IMR-90 (cell line): ENCODE results near the gene CIZ1. TPM values are rescaled to one million over a fixed set of nuclear protein-coding genes. Genes with fewer than 3 reads are reported as not detected.

Source experiments
- ATAC-seq: fragments of 200-7000 bp; cut with Tn5 transposase; 2 replicates; pipeline ENCODE4 v1.9.1; 2020; ENCODE audit warnings: low read depth, mild to moderate bottlenecking, moderate library complexity
- BruUV-seq: library from RNA; stranded (reverse); fragments of 400-500 nt; replicated peaks from 2 replicates; lab custom pipeline; 2021; lab: Mats Ljungman, UMichigan
- CTCF ChIA-PET: fragments of 300-600 bp; formaldehyde crosslinking; extraction: SDS; loops from one replicate; lab custom pipeline; 2021; ENCODE audit warnings: antibody characterized with exemption; lab: Yijun Ruan, JAX
- POLR2A ChIA-PET: fragments of 300-600 bp; sonication (Branson Sonifier 250); formaldehyde crosslinking; loops from one replicate; lab custom pipeline; 2022; ENCODE audit warnings: antibody characterized with exemption; ENCODE audit not compliant: unreplicated experiment; lab: Charles Lee
- DNase-seq: peaks from one replicate; pipeline ENCODE4 v3.0.0; 2013
- H2AFZ ChIP-seq: replicated peaks from 2 replicates; pipeline ENCODE3; 2013; ENCODE audit warnings: low read length, mild to moderate bottlenecking; ENCODE audit not compliant: poor library complexity
- H2AK5ac ChIP-seq: 2 replicates; pipeline ENCODE4 v1.6.1; 2013; ENCODE audit warnings: low read depth, low read length, inconsistent platforms
- H2AK9ac ChIP-seq: replicated peaks from 2 replicates; pipeline ENCODE3; 2013; ENCODE audit warnings: mild to moderate bottlenecking, low read depth, low read length, moderate library complexity; ENCODE audit not compliant: poor library complexity
- H2BK120ac ChIP-seq: 2 replicates; pipeline ENCODE4 v1.6.1; 2013; ENCODE audit warnings: low read depth, low read length, inconsistent platforms
- H2BK15ac ChIP-seq: 3 replicates; pipeline ENCODE4 v1.6.1; 2013; ENCODE audit warnings: low read depth, low read length, inconsistent platforms
- H2BK20ac ChIP-seq: 2 replicates; pipeline ENCODE4 v1.6.1; 2013; ENCODE audit warnings: low read depth, mild to moderate bottlenecking, inconsistent platforms, low read length, moderate library complexity
- H2BK5ac ChIP-seq: 2 replicates; pipeline ENCODE4 v1.6.1; 2013; ENCODE audit warnings: mild to moderate bottlenecking, low read depth, low read length, inconsistent platforms; ENCODE audit not compliant: poor library complexity, severe bottlenecking
- H3K14ac ChIP-seq: replicated peaks from 2 replicates; pipeline ENCODE4 v1.6.1; 2013; ENCODE audit warnings: low read depth, low read length, inconsistent platforms
- H3K18ac ChIP-seq: 2 replicates; pipeline ENCODE4 v1.6.1; 2013; ENCODE audit warnings: low read depth, low read length, control low read depth
- H3K23ac ChIP-seq: 2 replicates; pipeline ENCODE4 v1.6.1; 2013; ENCODE audit warnings: low read depth, low read length, inconsistent platforms
- H3K27ac ChIP-seq: 2 replicates; pipeline ENCODE4 v1.5.1; 2013; ENCODE audit warnings: mild to moderate bottlenecking, control low read depth, low read length; ENCODE audit not compliant: insufficient read depth
- H3K27me3 ChIP-seq: 2 replicates; pipeline ENCODE4 v1.6.1; 2013; ENCODE audit warnings: low read length; ENCODE audit not compliant: control insufficient read depth, insufficient read depth
- H3K36me3 ChIP-seq: 2 replicates; pipeline ENCODE4 v1.6.1; 2013; ENCODE audit warnings: low read length, mixed read lengths; ENCODE audit not compliant: control insufficient read depth, insufficient read depth
- H3K4ac ChIP-seq: 2 replicates; pipeline ENCODE4 v1.6.1; 2013; ENCODE audit warnings: low read depth, low read length, inconsistent platforms
- H3K4me1 ChIP-seq: 2 replicates; pipeline ENCODE4 v1.6.1; 2013; ENCODE audit warnings: low read length, mixed read lengths; ENCODE audit not compliant: control insufficient read depth, insufficient read depth
- H3K4me2 ChIP-seq: 2 replicates; pipeline ENCODE4 v1.6.1; 2013; ENCODE audit warnings: low read depth, mild to moderate bottlenecking, control low read depth, low read length, moderate library complexity
- H3K4me3 ChIP-seq: 2 replicates; pipeline ENCODE4 v1.5.1; 2013; ENCODE audit warnings: low read depth, mild to moderate bottlenecking, control low read depth, low read length, moderate library complexity; ENCODE audit not compliant: insufficient read depth
- H3K56ac ChIP-seq: 2 replicates; pipeline ENCODE4 v1.6.1; 2013; ENCODE audit warnings: low read length, inconsistent platforms; ENCODE audit not compliant: insufficient read depth; ENCODE audit errors: extremely low read depth
- H3K79me1 ChIP-seq, 2 experiments: 2 replicates each; pipeline ENCODE4 v1.6.1; 2013; ENCODE audit warnings: low read length in 2 of 2, inconsistent platforms in 1 of 2, low read depth in 1 of 2
- H3K9ac ChIP-seq: 2 replicates; pipeline ENCODE4 v1.6.1; 2013; ENCODE audit warnings: low read depth, low read length, control low read depth
- H3K9me1 ChIP-seq: 2 replicates; pipeline ENCODE4 v1.6.1; 2013; ENCODE audit warnings: low read length, inconsistent platforms; ENCODE audit not compliant: insufficient read depth
- H3K9me3 ChIP-seq: 2 replicates; pipeline ENCODE4 v1.6.1; 2013; ENCODE audit warnings: low read length; ENCODE audit not compliant: control insufficient read depth, insufficient read depth
- H4K20me1 ChIP-seq: 2 replicates; pipeline ENCODE4 v1.6.1; 2013; ENCODE audit warnings: low read length, inconsistent platforms; ENCODE audit not compliant: insufficient read depth
- H4K5ac ChIP-seq: 2 replicates; pipeline ENCODE4 v1.6.1; 2013; ENCODE audit warnings: mild to moderate bottlenecking, low read depth, low read length, control low read depth
- H4K8ac ChIP-seq, 2 experiments: 2 replicates each; pipeline ENCODE4 v1.6.1; 2013; ENCODE audit warnings: low read depth in 2 of 2, low read length in 2 of 2, control low read depth in 1 of 2, inconsistent platforms in 1 of 2
- H4K91ac ChIP-seq: 2 replicates; pipeline ENCODE4 v1.6.1; 2013; ENCODE audit warnings: low read depth, low read length, inconsistent platforms; ENCODE audit not compliant: insufficient read depth
- ELK1 ChIP-seq: fragments of 150-350 bp; IDR thresholded peaks from 2 replicates; pipeline ENCODE4 v1.6.1; 2016; ENCODE audit warnings: low read depth, mild to moderate bottlenecking, low read length, moderate library complexity, borderline replicate concordance
- NFE2L2 ChIP-seq: fragments of 150-350 bp; IDR thresholded peaks from 2 replicates; pipeline ENCODE4 v1.6.1; 2016; ENCODE audit warnings: low read depth, mild to moderate bottlenecking, low read length
- USF2 ChIP-seq: fragments of 150-350 bp; IDR thresholded peaks from 2 replicates; pipeline ENCODE4 v1.6.1; 2017; ENCODE audit warnings: mild to moderate bottlenecking, antibody characterized with exemption, low read length, low read depth
- WGBS, 2 experiments: methylation state at CpG; one replicate each; pipeline versions ENCODE4 v1.1.5 to v1.1.7; 2013; ENCODE audit warnings: missing lambda C conversion rate in 2 of 2; ENCODE audit not compliant: insufficient read length in 1 of 2; ENCODE audit errors: extremely low coverage in 2 of 2; 5-methylcytosine and 5-hydroxymethylcytosine counted together
- dilution Hi-C: fragments of 300-500 bp; cut with HindIII; formaldehyde crosslinking; loops from one replicate; pipeline ENCODE4 v1.14.3; 2018; ENCODE audit warnings: low sequenced_read_pairs; ENCODE audit not compliant: unreplicated experiment
- in situ Hi-C: fragments of 300-500 bp; cut with MboI; formaldehyde crosslinking; loops from 3 replicates; pipeline ENCODE4 v1.14.3; 2019; ENCODE audit warnings: low sequenced_read_pairs, inconsistent platforms, mixed read lengths
- intact Hi-C: fragments of 100-400 bp; cut with micrococcal nuclease; formaldehyde crosslinking; loops from 2 replicates; pipeline ENCODE4 v1.10.0; 2022
- polyA plus RNA-seq, 3 experiments: library from polyadenylated mRNA; depleted of rRNA; stranded (reverse); fragments of >200 nt; gene quantifications; 2 replicates each; pipeline ENCODE4 v1.2.3, GENCODE V29; 2012; ENCODE audit warnings: low replicate concordance in 1 of 3
- total RNA-seq: library from RNA; depleted of rRNA; stranded (reverse); fragments of >200 nt; gene quantifications from 2 replicates; pipeline ENCODE4 v1.2.3, GENCODE V29; 2012

CIZ1 gene
- total and polyA plus RNA-seq, 2 of the 4 experiments (the other 2 are of a cell fraction): 13.8 to 51.9 TPM

GRCh38 chr9:128153060-128153946 is 38.1 kb downstream of the CIZ1 start:
- DNase-seq (no peak), ATAC-seq (no peak)
- no peak overlapping the region for H2AK5ac ChIP-seq
- POLR2A ChIA-PET: no interaction called here
- no peak overlapping the region for H2BK120ac ChIP-seq
- peaks cover 14% of the 10 kb centered on the region; the same call in 1 of the 2 replicates for H3K27me3 ChIP-seq
- no TSS peak for BruUV-seq
- no peak overlapping the region for H2BK5ac ChIP-seq
- H3K4me3 ChIP-seq: no peak overlapping the region
- dilution Hi-C loops: no loop called here
- no peak overlapping the region for H2AK9ac ChIP-seq
- H4K20me1 ChIP-seq: no peaks in the 10 kb centered on the region
- H3K23ac ChIP-seq: no peak overlapping the region
- in situ Hi-C loops: no loop called here
- H3K14ac ChIP-seq: no peak overlapping the region
- no peaks in the 10 kb centered on the region; the same call in 1 of the 2 replicates for H3K9me1 ChIP-seq
- 65% methylated on average over 7 of the region's 26 CpGs; no CpG with 5 or more reads in 1 of the 2 experiments for WGBS, 2 experiments
- TF ChIP-seq NFE2L2: no peak
- no peak for TF ChIP-seq ELK1
- no peak for TF ChIP-seq USF2
- no peak overlapping the region for H3K9ac ChIP-seq
- H4K91ac ChIP-seq: no peak overlapping the region
- H3K79me1 ChIP-seq: no peaks in the 10 kb centered on the region
- H2BK20ac ChIP-seq: no peak overlapping the region
- no peak overlapping the region for H3K56ac ChIP-seq
- H3K27ac ChIP-seq: no peak overlapping the region
- intact Hi-C loops: no loop called here
- CTCF ChIA-PET: no interaction called here
- no peak overlapping the region for H3K4me2 ChIP-seq
- H4K5ac ChIP-seq: no peak overlapping the region
- H3K18ac ChIP-seq: no peak overlapping the region
- no peaks in the 10 kb centered on the region for H3K9me3 ChIP-seq
- no peak overlapping the region for H4K8ac ChIP-seq
- H2AFZ ChIP-seq: no peak overlapping the region
- H2BK15ac ChIP-seq: no peak overlapping the region
- H3K36me3 ChIP-seq: no peaks in the 10 kb centered on the region
- H3K4me1 ChIP-seq: no peaks in the 10 kb centered on the region
- no peak overlapping the region for H3K4ac ChIP-seq
